ENCODE data around the gene SPEN. TPM values are rescaled to one million over a fixed set of nuclear protein-coding genes. Genes with fewer than 3 reads are reported as not detected.
A peak's percentile ranks its signal among the peaks of the same experiment; 100 is the strongest.

The SPEN gene
- polyA plus RNA-seq, 1 of the 3 experiments (the other 2 are of a cell fraction): 6.1 TPM

DNA sequence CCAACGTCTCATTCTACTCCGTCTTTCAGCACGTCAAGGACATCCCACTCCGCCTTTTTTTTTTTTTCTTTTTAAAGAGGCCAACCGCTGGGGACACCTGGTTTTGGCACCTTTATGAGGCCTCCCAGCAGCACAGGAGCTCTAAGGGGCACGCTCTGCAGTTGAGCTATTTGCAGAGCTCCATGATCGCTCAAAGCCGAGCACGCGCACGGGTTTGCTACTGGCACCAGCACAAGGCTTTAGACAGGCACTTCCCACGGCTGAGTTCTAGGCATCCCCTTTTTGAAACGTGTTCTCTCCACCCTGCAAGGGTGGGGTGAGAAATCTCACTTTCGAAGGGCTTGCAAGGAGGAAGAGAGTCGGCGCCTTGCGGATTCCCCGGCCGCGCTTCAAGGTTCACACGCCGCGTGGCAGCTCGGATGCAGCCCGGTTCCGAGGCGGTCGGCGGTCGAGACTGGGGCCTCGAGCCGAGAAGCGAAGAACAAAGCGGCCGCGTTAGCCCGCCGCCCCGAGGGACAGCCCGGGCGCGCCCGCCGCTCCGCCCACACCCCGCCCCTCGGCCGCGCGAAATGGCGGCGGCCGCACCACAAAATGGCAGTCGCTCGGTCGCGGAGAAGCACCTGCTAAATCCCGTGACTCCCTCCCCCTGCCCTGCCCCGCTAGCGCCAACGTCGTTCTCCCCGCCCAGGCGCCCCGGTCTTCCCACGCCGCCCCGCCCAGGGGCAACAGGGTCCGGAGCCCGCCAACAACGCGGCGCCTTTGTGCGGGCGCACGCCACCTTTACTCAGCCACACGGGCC is 12.9 kb upstream of the SPEN start (continued):
- TF ChIP-seq EZH2phosphoT487 (IDR thresholded peaks at IDR 0.05; ENCODE audit: borderline replicate concordance, low read depth) (no peak), REST (IDR thresholded peaks at IDR 0.05; ENCODE audit: low read depth, low read length) (no peak; the same call in 1 of the 2 replicates), SMC3 (IDR thresholded peaks at IDR 0.05; ENCODE audit: low read depth, low read length) (no peak), JUND (IDR thresholded peaks at IDR 0.05) (no peak), IRF3 (IDR thresholded peaks at IDR 0.05; ENCODE audit: low read depth, low read length) (no peak), MEF2A (IDR thresholded peaks at IDR 0.05; ENCODE audit: borderline replicate concordance, low read depth) (no peak), PBX3 (IDR thresholded peaks at IDR 0.05) (no peak; the same call in none of the 2 replicates), TEAD4 (IDR thresholded peaks at IDR 0.05; ENCODE audit: borderline replicate concordance, insufficient read depth) (peak; percentile 100), GABPA (IDR thresholded peaks at IDR 0.05; ENCODE audit: low read depth) (no peak), ELF1 (IDR thresholded peaks at IDR 0.05) (no peak; the same call in 1 of the 2 replicates), MAX (IDR thresholded peaks at IDR 0.05; ENCODE audit: low read depth) (peak; percentile 92), NRF1 (IDR thresholded peaks at IDR 0.05; ENCODE audit: low read depth, low read length) (no peak; the same call in 1 of the 2 replicates), TCF12 (IDR thresholded peaks at IDR 0.05) (no peak; the same call in 1 of the 2 replicates), NFIC (IDR thresholded peaks at IDR 0.05; ENCODE audit: borderline replicate concordance) (no peak), RCOR1 (IDR thresholded peaks at IDR 0.05; ENCODE audit: low read length) (no peak), RFX5 (IDR thresholded peaks at IDR 0.05; ENCODE audit: low read length) (no peak; the same call in 1 of the 2 replicates), SIN3A (IDR thresholded peaks at IDR 0.05; ENCODE audit: borderline replicate concordance, low read depth, low read length) (peak; percentile 79; the same call in 1 of the 2 replicates), MXI1 (IDR thresholded peaks at IDR 0.05; ENCODE audit: low read depth, low read length) (peak; percentile 65)
- TF ChIP-seq, protein P1, sequence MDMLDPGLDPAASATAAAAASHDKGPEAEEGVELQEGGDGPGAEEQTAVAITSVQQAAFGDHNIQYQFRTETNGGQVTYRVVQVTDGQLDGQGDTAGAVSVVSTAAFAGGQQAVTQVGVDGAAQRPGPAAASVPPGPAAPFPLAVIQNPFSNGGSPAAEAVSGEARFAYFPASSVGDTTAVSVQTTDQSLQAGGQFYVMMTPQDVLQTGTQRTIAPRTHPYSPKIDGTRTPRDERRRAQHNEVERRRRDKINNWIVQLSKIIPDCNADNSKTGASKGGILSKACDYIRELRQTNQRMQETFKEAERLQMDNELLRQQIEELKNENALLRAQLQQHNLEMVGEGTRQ (IDR thresholded peaks at IDR 0.05; ENCODE audit: borderline replicate concordance, low read depth, low read length): no peak
